Esophagus muscularis mucosa (tissue), 3 donors: ENCODE results near the gene ZNF524.

ENCODE experiments used
- POLR2A ChIP-seq: fragments of 450-650 bp; IDR thresholded peaks from one replicate; pipeline ENCODE4 v1.6.1; 2017; ENCODE audit warnings: antibody characterized with exemption, moderate library complexity, mild to moderate bottlenecking, low read depth
- TF ChIP-seq, protein P1 (sequence below), 3 experiments: fragments of 200-600 bp in 2 of 3; fragments of 450-650 bp in 1 of 3; sonication (generic) in 2 of 3; IDR thresholded peaks; one replicate each; pipeline ENCODE4 v1.5.1; 2017 to 2019; ENCODE audit warnings: antibody characterized with exemption in 3 of 3, mild to moderate bottlenecking in 2 of 3, moderate library complexity in 1 of 3

DNA sequence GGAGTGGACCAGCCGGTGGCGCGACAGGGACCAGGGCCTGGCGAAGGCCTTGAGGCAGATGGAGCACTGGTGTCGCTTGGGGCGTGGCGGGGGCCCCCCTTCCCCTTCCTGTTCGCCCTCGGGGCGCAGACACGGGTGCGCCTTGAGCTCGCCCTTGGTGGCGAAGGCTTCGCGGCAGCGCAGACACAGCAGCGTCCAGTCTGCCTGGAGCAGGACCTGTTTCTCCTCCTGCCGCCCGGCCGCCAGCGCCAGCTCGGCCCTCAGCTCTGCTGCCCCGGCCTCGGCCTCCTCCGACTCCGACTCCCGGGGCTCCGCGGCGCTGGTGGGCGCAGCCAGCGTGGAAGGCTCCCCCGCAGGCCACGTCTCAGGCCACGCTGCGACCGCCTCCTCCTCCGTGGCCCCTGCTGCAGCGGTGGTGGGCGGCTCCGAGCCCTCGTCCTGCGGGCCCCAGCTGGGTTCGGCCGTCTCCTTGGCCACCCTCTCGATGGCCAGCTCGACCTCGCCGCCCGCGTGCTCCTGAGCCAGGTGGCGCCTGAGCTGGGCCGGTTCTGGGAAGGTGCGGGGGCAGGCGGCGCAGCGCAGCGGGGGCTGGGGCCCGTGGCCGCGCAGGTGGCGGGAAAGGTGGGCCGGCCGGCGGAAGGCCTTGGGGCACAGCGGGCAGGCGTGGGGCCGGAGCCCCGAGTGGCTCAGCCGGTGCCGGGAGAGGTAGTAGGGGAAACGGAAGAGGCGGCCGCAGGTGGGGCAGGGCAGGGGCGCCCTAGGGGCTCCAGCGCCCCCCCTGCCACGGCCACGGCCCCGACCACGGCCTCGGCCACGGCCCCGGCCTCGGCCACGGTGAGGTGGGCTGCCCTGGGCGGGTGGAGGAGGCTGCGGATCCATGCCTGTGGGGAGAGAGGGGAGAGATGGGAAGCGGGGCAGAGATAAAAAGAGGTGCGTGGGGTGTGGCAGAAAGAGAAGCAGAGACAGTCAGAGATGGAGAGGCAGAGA lies 21.0 kb upstream of the ZNF524 start:
- TF ChIP-seq POLR2A: no peak
- TF ChIP-seq, protein P1, sequence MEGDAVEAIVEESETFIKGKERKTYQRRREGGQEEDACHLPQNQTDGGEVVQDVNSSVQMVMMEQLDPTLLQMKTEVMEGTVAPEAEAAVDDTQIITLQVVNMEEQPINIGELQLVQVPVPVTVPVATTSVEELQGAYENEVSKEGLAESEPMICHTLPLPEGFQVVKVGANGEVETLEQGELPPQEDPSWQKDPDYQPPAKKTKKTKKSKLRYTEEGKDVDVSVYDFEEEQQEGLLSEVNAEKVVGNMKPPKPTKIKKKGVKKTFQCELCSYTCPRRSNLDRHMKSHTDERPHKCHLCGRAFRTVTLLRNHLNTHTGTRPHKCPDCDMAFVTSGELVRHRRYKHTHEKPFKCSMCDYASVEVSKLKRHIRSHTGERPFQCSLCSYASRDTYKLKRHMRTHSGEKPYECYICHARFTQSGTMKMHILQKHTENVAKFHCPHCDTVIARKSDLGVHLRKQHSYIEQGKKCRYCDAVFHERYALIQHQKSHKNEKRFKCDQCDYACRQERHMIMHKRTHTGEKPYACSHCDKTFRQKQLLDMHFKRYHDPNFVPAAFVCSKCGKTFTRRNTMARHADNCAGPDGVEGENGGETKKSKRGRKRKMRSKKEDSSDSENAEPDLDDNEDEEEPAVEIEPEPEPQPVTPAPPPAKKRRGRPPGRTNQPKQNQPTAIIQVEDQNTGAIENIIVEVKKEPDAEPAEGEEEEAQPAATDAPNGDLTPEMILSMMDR (IDR thresholded peaks at IDR 0.05): no peak
